Non-pigmented ciliary epithelial cell (primary cell): ENCODE data around the gene SKP1.

ENCODE experiments used
- DNase-seq: peaks from one replicate; pipeline ENCODE4 v3.0.0-alpha.2; 2010; ENCODE audit warnings: low read depth

Gene SKP1

DNA sequence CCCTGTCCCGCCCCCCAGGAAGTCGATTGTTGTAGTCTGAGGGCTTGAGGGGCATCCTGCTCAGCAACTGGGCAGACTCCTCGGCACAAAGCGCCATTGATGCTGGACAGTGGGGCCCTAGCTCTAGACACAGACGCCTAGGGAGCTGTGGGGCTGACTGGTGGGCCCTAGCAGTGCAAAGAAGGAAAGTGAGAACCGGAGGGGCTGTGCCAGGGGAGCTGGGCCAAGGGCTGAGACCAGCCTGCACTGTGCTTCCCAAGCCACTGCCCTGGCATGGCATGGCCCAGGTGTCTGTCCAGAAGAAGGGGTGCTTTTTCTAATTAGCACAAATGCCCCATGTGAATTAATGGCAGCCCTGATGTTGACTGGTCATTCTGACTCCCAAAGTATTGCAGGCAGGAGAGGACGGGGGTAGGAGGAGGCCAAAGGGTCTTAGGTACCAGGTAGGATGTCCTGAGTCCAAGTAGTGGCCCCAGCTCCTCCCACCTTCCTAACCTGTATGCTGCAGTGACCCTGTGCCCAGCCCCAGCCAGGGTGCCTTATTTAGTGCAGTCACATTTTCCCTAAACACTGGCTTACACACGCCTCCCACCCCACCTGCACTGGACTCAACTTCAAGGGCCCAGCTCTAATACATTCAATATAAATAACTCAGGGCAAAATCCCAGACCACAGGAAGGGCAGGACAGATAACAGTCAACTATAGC, 46.4 kb downstream of the SKP1 start:
- no peak for DNase-seq

GRCh38 chr5:134129411-134130238, 47.1 kb downstream of the SKP1 start:
- DNase-seq: no peak

- no peak for DNase-seq
These were observed 48.1 kb downstream of the SKP1 start for GRCh38 chr5:134128648-134128995.

GRCh38 chr5:134127988-134128647, 48.6 kb downstream of the SKP1 start:
- no peak for DNase-seq

DNA sequence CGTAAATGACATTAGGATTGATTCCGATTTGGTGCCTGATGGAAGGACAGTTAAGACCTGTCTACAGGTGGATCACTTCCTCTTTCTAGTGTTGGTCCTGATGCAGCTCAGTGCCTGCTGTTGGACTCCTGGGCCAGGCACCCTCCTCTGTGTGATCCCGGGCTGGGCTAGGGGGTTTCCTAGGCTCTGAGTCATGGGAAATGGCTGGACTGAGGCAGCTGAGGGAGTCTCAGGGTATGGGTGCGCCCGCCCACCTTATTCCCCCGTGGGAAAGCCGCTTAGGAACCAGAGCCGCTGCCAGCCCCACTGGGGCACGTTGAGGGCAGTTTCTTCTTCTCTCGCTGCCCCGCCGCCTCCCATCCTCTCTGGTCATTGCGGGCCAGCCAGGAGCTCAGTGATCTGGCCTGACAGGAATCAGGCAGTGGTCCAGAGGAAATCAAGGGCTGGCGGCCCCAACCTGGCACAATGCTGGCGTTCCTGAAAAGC, 49.3 kb downstream of the SKP1 start:
- DNase-seq: no peak

GRCh38 chr5:134125039-134126015, 51.4 kb downstream of the SKP1 start:
- peak; percentile 46 for DNase-seq

GRCh38 chr5:134124289-134125038, 52.3 kb downstream of the SKP1 start:
- no peak for DNase-seq

DNA sequence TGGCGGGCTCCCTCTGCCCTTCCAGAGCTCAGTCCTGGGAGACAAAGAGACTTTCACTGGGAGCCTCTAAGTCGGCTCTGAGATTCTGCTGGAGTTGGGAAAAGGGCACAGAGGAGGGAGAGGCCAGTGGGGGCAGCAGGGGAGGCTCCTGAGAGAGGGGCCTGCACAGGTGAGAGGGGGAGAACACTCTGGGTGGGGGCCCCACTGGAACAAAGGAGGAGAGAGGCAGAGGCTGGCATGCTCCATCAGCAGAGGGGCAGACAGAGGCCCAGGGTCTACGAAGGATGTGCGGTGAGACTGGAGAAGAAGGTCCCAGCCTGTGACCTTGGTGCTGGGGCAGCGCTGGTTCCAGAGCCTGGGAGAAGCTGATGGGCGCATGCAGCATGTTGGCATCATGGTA, 53.4 kb downstream of the SKP1 start:
- no peak for DNase-seq

GRCh38 chr5:134122530-134122929, 54.2 kb downstream of the SKP1 start:
- no peak for DNase-seq

GRCh38 chr5:134120386-134121138, 56.2 kb downstream of the SKP1 start:
- no peak for DNase-seq

DNA sequence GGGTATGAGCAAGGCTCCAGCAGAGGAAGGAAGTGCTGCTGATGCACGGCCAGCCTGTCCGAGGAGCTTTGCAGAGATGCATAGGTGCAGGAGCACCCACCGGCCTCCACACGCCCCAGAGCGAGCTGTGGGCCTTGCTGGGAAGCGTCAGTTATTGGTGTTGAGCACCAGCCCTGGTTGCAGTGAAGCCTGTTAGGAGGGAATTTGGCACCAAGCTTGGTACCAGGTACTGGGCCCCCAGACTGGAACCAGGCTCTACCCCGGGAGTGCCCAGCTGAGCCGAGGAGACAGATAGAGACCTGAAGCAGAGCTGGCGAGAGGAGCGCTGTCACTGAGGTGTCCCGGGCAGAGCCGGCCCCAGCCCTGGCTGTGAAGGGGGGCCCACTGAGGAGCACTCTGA, 57.0 kb downstream of the SKP1 start:
- DNase-seq: no peak

DNA sequence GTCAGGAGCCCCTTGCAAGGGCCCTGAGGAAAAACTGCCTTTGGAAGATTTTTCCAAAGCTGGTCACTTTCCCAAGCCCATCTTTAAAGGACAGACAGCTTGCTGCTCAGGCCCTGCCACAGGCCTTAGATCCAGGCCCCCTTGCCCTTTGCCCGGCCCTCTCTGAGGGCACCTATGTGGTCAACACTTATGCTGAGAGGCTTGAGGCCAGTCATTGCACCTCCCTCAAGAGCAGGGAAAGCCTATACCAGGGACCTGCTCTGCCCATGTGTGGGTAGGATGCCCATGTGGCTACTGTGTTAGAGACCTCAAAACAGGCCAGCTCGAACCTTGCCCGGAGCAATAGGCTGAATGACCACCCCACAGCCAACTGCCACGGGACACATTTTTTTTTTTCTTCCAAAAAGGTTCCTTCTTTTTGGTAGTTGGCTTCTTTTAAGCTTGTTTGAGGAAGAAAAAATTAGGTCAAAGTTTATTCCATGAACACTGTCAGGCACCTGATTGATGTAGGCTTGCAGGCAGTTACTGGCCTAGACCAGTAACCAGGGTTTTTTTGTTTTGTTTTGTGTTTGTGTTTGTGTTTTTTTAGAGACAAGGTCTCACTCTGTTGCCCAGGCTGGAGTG, 58.4 kb downstream of the SKP1 start:
- DNase-seq: no peak

GRCh38 chr5:134116789-134117761, 59.7 kb downstream of the SKP1 start:
- DNase-seq: no peak

GRCh38 chr5:134116286-134116685, 60.5 kb downstream of the SKP1 start:
- no peak for DNase-seq

DNA sequence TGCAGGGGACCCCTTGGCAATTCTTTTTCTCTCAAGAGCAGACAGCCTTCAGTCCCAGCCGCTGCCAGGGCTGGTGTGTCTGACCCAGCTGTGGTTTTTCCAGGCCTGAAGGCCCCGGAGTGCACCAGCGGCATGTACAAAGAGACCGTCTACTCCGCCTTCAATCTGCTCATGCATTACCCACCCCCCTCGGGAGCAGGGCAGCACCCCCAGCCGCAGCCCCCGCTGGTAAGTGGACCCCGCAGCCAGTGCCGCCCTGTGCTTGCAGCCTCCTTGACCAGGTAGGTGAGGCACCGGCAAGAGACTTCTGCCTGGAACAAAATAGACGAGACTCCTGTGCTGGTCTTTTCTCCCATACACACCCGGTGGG, 61.0 kb downstream of the SKP1 start:
- no peak for DNase-seq

GRCh38 chr5:134114886-134115805, 61.6 kb downstream of the SKP1 start:
- no peak for DNase-seq
